ENCODE data around the gene ARHGAP32. TPM values are rescaled to one million over a fixed set of nuclear protein-coding genes. Genes with fewer than 3 reads are reported as not detected.
"Not testable (repeated sequence)": the region's sequence is repeated elsewhere in the genome, so short reads cannot be mapped to it uniquely, and the experiment has no call there.

ARHGAP32 gene
- total and polyA plus RNA-seq, 5 donors from 2014 or later: 0.76 to 4.6 (median 1.1) TPM

DNA sequence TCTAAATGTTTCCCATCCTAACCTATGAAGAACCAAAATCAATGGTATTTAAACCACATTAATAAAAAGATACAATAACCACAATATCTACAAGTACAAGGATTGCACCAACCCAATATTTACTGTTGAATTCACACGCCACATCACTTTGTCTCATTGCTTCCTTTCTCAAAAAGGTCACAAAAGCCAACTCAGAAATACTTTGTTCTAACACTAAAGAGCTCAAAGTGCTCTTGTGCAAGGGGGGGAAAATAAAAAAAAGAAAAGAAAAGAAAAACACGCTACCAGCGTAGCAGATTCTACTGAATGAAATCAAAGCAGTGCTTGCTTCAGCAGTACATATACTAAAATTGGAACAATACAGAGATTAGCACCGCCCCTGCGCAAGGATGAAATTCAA lies 10.5 kb upstream of the ARHGAP32 start:
- Mint-ChIP-seq H3K36me3 (no peaks in the 10 kb centered on the region), H3K9me3 (peaks cover 0 to 11% (median 3%) of the 10 kb centered on the region in 7 donors), H3K27ac (no peak overlapping the region), H3K4me1 (no peaks in the 10 kb centered on the region), H3K27me3 (no peaks in the 10 kb centered on the region), H3K4me3 (no peak overlapping the region)
- Histone ChIP-seq H3K36me3 (ENCODE audit: control insufficient read depth, insufficient read depth, low read length) (no peaks in the 10 kb centered on the region), H3K4me1 (ENCODE audit: control insufficient read depth, insufficient read depth, low read length, poor library complexity, severe bottlenecking) (no peaks in the 10 kb centered on the region), H3K27ac (ENCODE audit: insufficient read depth, low read length, poor library complexity, severe bottlenecking) (no peak overlapping the region), H3K4me3 (ENCODE audit: low read depth, low read length) (no peak overlapping the region), H3K27me3 (ENCODE audit: control insufficient read depth, insufficient read depth, low read length) (no peaks in the 10 kb centered on the region), H3K9me3 (ENCODE audit: control insufficient read depth in 2 of 2, low read length in 2 of 2) (no peaks in the 10 kb centered on the region)
- no peak for ATAC-seq (ENCODE audit: low read depth in 2 of 2)
- no peak for DNase-seq

DNA sequence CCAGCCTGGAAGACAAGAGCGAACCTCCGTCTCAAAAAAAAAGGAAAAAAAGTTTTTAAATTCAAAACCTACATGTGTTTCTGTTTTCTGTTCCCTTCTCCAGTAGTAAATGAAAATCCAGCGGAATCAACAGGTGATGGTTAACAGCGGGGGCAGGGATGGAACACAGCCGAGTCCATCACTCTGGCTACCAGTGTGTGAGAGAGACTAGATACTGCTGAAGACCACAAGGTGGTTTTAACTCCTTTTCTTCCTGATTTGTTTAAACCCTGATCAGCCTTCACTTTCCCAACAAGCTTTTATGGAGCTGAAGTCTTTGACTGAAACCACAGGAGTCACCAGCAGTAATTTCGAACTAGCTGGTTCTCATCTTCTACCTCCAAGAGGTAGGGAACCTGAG lies 3.6 kb upstream of the ARHGAP32 start:
- H3K4me1 Mint-ChIP-seq: no peaks in the 10 kb centered on the region
- Histone ChIP-seq H3K9me3 (ENCODE audit: control insufficient read depth in 2 of 2, low read length in 2 of 2) (no peaks in the 10 kb centered on the region), H3K4me1 (ENCODE audit: control insufficient read depth, insufficient read depth, low read length, poor library complexity, severe bottlenecking) (no peaks in the 10 kb centered on the region), H3K4me3 (ENCODE audit: low read depth, low read length) (no peak overlapping the region), H3K27me3 (ENCODE audit: control insufficient read depth, insufficient read depth, low read length) (no peaks in the 10 kb centered on the region), H3K36me3 (ENCODE audit: control insufficient read depth, insufficient read depth, low read length) (no peaks in the 10 kb centered on the region), H3K27ac (ENCODE audit: insufficient read depth, low read length, poor library complexity, severe bottlenecking) (no peak overlapping the region)
- no peak overlapping the region for H3K27ac Mint-ChIP-seq
- H3K4me3 Mint-ChIP-seq: no peak overlapping the region
- no peaks in the 10 kb centered on the region for H3K27me3 Mint-ChIP-seq
- ATAC-seq (ENCODE audit: low read depth in 2 of 2): no peak
- no peak for DNase-seq
- H3K9me3 Mint-ChIP-seq: peaks cover 0 to 7% (median 3%) of the 10 kb centered on the region in 7 donors
- H3K36me3 Mint-ChIP-seq: no peaks in the 10 kb centered on the region

DNA sequence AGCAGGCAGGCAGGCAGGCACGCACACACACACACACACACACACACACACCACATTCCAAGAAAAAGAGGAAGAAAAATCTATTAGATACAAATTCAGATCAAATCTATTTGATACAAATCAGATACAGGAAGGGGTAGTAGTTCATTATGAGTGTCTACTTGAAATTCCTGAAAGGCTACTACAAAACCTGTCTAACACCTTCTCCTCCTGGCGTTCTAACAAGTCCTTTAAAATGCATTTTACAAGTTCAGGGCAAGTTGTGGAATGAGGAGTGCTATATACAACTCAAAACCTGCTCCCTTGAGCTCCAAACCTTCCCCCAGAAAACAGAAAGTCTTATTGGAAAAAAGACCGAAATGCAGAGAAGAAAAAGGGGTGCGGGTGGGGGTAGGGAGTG lies 476 bp downstream of the ARHGAP32 start:
- no peaks in the 10 kb centered on the region for H3K9me3 ChIP-seq (ENCODE audit: control insufficient read depth in 2 of 2, low read length in 2 of 2)
- H3K27ac ChIP-seq (ENCODE audit: insufficient read depth, low read length, poor library complexity, severe bottlenecking): no peak overlapping the region
- no peaks in the 10 kb centered on the region for H3K27me3 ChIP-seq (ENCODE audit: control insufficient read depth, insufficient read depth, low read length)
- ATAC-seq (ENCODE audit: low read depth in 2 of 2): no peak
- no peaks in the 10 kb centered on the region for H3K4me1 Mint-ChIP-seq
- H3K36me3 Mint-ChIP-seq: no peaks in the 10 kb centered on the region
- H3K4me3 ChIP-seq (ENCODE audit: low read depth, low read length): no peak overlapping the region
- no peak for DNase-seq
- no peaks in the 10 kb centered on the region for H3K9me3 Mint-ChIP-seq
- no peak overlapping the region for H3K27ac Mint-ChIP-seq
- no peaks in the 10 kb centered on the region for H3K27me3 Mint-ChIP-seq
- H3K4me1 ChIP-seq (ENCODE audit: control insufficient read depth, insufficient read depth, low read length, poor library complexity, severe bottlenecking): no peaks in the 10 kb centered on the region
- no peaks in the 10 kb centered on the region for H3K36me3 ChIP-seq (ENCODE audit: control insufficient read depth, insufficient read depth, low read length)
- H3K4me3 Mint-ChIP-seq: no peak overlapping the region

DNA sequence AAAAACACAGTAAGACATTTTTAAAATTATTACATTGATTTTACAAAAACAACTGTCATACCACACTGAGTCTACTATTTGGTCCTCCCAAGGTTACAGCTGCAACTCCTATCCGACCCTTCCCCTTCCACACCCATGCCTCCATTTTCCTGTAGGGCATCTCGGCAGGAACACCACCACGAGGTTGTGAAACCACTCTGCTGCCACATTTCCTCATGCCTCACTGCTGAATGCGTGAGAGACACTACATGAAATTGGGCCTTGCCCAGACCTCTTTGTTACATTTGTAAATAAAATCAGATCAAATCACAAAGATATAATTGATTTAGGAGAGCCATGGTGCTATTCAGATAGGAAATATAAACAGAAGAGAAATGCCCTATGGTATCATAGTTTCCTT lies 2.0 kb downstream of the ARHGAP32 start:
- no peak overlapping the region for H3K27ac ChIP-seq (ENCODE audit: insufficient read depth, low read length, poor library complexity, severe bottlenecking)
- H3K4me1 ChIP-seq (ENCODE audit: control insufficient read depth, insufficient read depth, low read length, poor library complexity, severe bottlenecking): no peaks in the 10 kb centered on the region
- H3K27me3 ChIP-seq (ENCODE audit: control insufficient read depth, insufficient read depth, low read length): no peaks in the 10 kb centered on the region
- H3K27ac Mint-ChIP-seq: no peak overlapping the region
- no peaks in the 10 kb centered on the region for H3K27me3 Mint-ChIP-seq
- no peaks in the 10 kb centered on the region for H3K36me3 ChIP-seq (ENCODE audit: control insufficient read depth, insufficient read depth, low read length)
- no peak overlapping the region for H3K4me3 Mint-ChIP-seq
- H3K36me3 Mint-ChIP-seq: no peaks in the 10 kb centered on the region
- H3K4me1 Mint-ChIP-seq: no peaks in the 10 kb centered on the region
- H3K9me3 Mint-ChIP-seq: no peaks in the 10 kb centered on the region
- DNase-seq (no peak), ATAC-seq (ENCODE audit: low read depth in 2 of 2) (no peak)
- H3K4me3 ChIP-seq (ENCODE audit: low read depth, low read length): no peak overlapping the region
- no peaks in the 10 kb centered on the region for H3K9me3 ChIP-seq (ENCODE audit: control insufficient read depth in 2 of 2, low read length in 2 of 2)

DNA sequence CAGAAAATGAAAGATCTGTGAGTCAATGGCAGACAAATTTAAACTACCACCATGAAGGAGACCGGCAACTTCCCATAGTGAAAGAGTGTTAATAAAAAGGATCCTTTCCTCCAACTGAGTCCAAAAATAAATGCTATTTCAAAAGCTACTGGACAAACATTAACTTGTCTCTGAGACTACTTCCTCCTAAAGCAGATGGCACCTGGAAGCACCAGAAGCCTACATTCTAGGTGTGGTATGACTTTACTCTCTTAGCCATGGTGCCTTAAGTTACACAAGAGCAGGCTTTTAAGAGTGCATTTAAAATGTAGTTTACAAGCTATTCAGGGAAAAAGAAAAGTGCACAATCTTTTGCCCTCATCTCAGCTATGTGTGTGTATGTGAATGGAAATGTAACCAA lies 2.5 kb downstream of the ARHGAP32 start:
- Mint-ChIP-seq H3K4me1 (no peaks in the 10 kb centered on the region), H3K4me3 (no peak overlapping the region), H3K27me3 (no peaks in the 10 kb centered on the region), H3K9me3 (peaks cover 0 to 2% (median 0%) of the 10 kb centered on the region in 7 donors), H3K36me3 (no peaks in the 10 kb centered on the region), H3K27ac (no peak overlapping the region)
- ATAC-seq (ENCODE audit: low read depth in 2 of 2) (no peak), DNase-seq (no peak)
- H3K4me3 ChIP-seq (ENCODE audit: low read depth, low read length): no peak overlapping the region
- no peak overlapping the region for H3K27ac ChIP-seq (ENCODE audit: insufficient read depth, low read length, poor library complexity, severe bottlenecking)
- no peaks in the 10 kb centered on the region for H3K36me3 ChIP-seq (ENCODE audit: control insufficient read depth, insufficient read depth, low read length)
- no peaks in the 10 kb centered on the region for H3K4me1 ChIP-seq (ENCODE audit: control insufficient read depth, insufficient read depth, low read length, poor library complexity, severe bottlenecking)
- no peaks in the 10 kb centered on the region for H3K27me3 ChIP-seq (ENCODE audit: control insufficient read depth, insufficient read depth, low read length)
- H3K9me3 ChIP-seq (ENCODE audit: control insufficient read depth in 2 of 2, low read length in 2 of 2): no peaks in the 10 kb centered on the region

DNA sequence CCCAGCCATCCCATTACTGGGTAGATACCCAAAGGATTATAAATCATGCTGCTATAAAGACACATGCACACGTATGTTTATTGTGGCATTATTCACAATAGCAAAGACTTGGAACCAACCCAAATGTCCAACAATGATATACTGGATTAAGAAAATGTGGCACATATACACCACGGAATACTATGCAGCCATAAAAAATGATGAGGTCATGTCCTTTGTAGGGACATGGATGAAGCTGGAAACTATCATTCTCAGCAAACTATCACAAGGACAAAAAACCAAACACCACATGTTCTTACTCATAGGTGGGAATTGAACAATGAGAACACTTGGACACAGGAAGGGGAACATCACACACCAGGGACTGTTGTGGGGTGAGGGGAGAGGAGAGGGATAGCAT lies 7.0 kb downstream of the ARHGAP32 start:
- H3K27ac Mint-ChIP-seq; H3K4me3 Mint-ChIP-seq; DNase-seq; H3K27ac ChIP-seq (ENCODE audit: insufficient read depth, low read length, poor library complexity, severe bottlenecking); H3K4me3 ChIP-seq (ENCODE audit: low read depth, low read length); H3K9me3 ChIP-seq (ENCODE audit: control insufficient read depth in 2 of 2, low read length in 2 of 2); H3K4me1 Mint-ChIP-seq; H3K27me3 ChIP-seq (ENCODE audit: control insufficient read depth, insufficient read depth, low read length); H3K9me3 Mint-ChIP-seq; ATAC-seq (ENCODE audit: low read depth in 2 of 2); H3K4me1 ChIP-seq (ENCODE audit: control insufficient read depth, insufficient read depth, low read length, poor library complexity, severe bottlenecking); H3K36me3 Mint-ChIP-seq; H3K27me3 Mint-ChIP-seq; H3K36me3 ChIP-seq (ENCODE audit: control insufficient read depth, insufficient read depth, low read length): not testable (repeated sequence)

DNA sequence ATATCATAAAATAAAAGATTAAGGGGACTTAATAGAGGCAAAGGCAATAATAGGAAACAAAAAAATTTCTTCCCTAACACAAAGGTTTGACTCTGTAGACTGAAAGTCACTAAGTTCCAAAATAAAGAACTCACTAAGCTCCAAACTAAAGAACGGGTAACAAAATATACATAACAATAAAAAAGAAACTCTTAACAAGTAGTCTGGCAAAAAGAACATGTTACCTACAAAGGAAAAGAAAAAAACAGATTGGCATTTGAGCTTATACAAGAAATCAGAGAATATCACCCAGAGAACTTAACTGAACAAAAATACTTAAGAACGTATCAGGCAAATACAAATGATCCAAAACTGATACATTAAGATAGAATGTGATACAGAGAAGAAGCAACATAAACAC lies 7.5 kb downstream of the ARHGAP32 start:
- Histone ChIP-seq H3K27ac (ENCODE audit: insufficient read depth, low read length, poor library complexity, severe bottlenecking) (no peak overlapping the region), H3K4me3 (ENCODE audit: low read depth, low read length) (no peak overlapping the region), H3K9me3 (ENCODE audit: control insufficient read depth in 2 of 2, low read length in 2 of 2) (no peaks in the 10 kb centered on the region), H3K4me1 (ENCODE audit: control insufficient read depth, insufficient read depth, low read length, poor library complexity, severe bottlenecking) (no peaks in the 10 kb centered on the region), H3K27me3 (ENCODE audit: control insufficient read depth, insufficient read depth, low read length) (no peaks in the 10 kb centered on the region), H3K36me3 (ENCODE audit: control insufficient read depth, insufficient read depth, low read length) (no peaks in the 10 kb centered on the region)
- DNase-seq: no peak
- H3K4me3 Mint-ChIP-seq: no peak overlapping the region
- H3K4me1 Mint-ChIP-seq: no peaks in the 10 kb centered on the region
- no peaks in the 10 kb centered on the region for H3K27me3 Mint-ChIP-seq
- H3K36me3 Mint-ChIP-seq: no peaks in the 10 kb centered on the region
- peaks cover 0 to 4% (median 0%) of the 10 kb centered on the region in 7 donors for H3K9me3 Mint-ChIP-seq
- H3K27ac Mint-ChIP-seq: no peak overlapping the region
- no peak for ATAC-seq (ENCODE audit: low read depth in 2 of 2)

DNA sequence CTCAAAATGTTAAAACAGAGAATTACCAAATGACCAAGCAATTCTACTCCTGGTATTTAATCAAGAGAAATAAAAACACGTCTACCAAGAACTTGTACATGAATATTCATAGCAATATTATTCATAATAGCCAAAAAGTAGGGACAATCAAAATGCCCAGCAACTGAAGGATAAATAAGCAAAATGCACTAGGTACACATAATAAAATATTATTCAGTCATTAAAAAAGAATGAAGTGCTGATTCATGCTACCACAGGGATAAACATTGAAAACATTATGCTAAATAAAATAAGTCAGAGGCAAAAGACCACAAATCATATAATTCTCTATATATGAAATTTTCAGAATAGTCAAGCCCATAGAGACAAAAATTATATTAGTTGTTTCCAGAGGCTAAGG lies 24.8 kb downstream of the ARHGAP32 start:
- Histone ChIP-seq H3K36me3 (ENCODE audit: control insufficient read depth, insufficient read depth, low read length) (no peaks in the 10 kb centered on the region), H3K27me3 (ENCODE audit: control insufficient read depth, insufficient read depth, low read length) (no peaks in the 10 kb centered on the region), H3K4me3 (ENCODE audit: low read depth, low read length) (no peak overlapping the region), H3K4me1 (ENCODE audit: control insufficient read depth, insufficient read depth, low read length, poor library complexity, severe bottlenecking) (no peaks in the 10 kb centered on the region), H3K27ac (ENCODE audit: insufficient read depth, low read length, poor library complexity, severe bottlenecking) (no peak overlapping the region), H3K9me3 (ENCODE audit: control insufficient read depth in 2 of 2, low read length in 2 of 2) (peaks cover 0 to 2% of the 10 kb centered on the region in 2 experiments)
- no peak for DNase-seq
- no peak for ATAC-seq (ENCODE audit: low read depth in 2 of 2)
- Mint-ChIP-seq H3K4me3 (no peak overlapping the region), H3K27me3 (no peaks in the 10 kb centered on the region), H3K4me1 (no peaks in the 10 kb centered on the region), H3K9me3 (peaks cover 0 to 16% (median 4%) of the 10 kb centered on the region in 7 donors), H3K27ac (no peak overlapping the region), H3K36me3 (no peaks in the 10 kb centered on the region)

Measured in CD4-positive, CD25-positive, alpha-beta regulatory T cell (primary cell).